Mononuclear cell (primary cell): ENCODE data around the gene AMY1C. TPM values are rescaled to one million over a fixed set of nuclear protein-coding genes. Genes with fewer than 3 reads are reported as not detected.

Experiments used
- total RNA-seq: library from RNA; depleted of rRNA; stranded (reverse); fragments of >200 nt; gene quantifications from one replicate; pipeline ENCODE4 v1.2.3, GENCODE V29; 2012

AMY1C gene
- total RNA-seq, 1 donor, result not detected

Other genes with a start within 250 kb of the AMY1C start
- gene RNPC3, start 224.2 kb upstream of the AMY1C start, total RNA-seq, result 59.9 TPM
- 30.1 TPM for gene AMY2B, start 178.3 kb upstream of the AMY1C start, total RNA-seq
- not detected for gene AMY2A, start 132.5 kb upstream of the AMY1C start, total RNA-seq
- gene AMY1A, start 94.1 kb upstream of the AMY1C start, total RNA-seq, result not detected
- gene AMY1B, start 53.7 kb upstream of the AMY1C start, total RNA-seq, result not detected